HG03354 (cell line): ENCODE measurements around the gene CYP2A7.
"Not testable (repeated sequence)": the region's sequence is repeated elsewhere in the genome, so short reads cannot be mapped to it uniquely, and the experiment has no call there.

ENCODE experiments used
- ATAC-seq: cut with Tn5 transposase; IDR thresholded peaks from one replicate; pipeline ENCODE4 v1.9.1; 2021; ENCODE audit warnings: mild to moderate bottlenecking; ENCODE audit not compliant: unreplicated experiment, poor library complexity, severe bottlenecking

Gene CYP2A7

GRCh38 chr19:40846722-40847121, 35.3 kb downstream of the CYP2A7 start:
- ATAC-seq: not testable (repeated sequence)

- ATAC-seq: not testable (repeated sequence)
Measured at GRCh38 chr19:40843653-40844052, 38.4 kb downstream of the CYP2A7 start.

GRCh38 chr19:40842997-40843652, 38.9 kb downstream of the CYP2A7 start:
- not testable (repeated sequence) for ATAC-seq

- not testable (repeated sequence) for ATAC-seq
Measured at GRCh38 chr19:40842012-40842411, 40.0 kb downstream of the CYP2A7 start.

GRCh38 chr19:40838477-40838876, 43.6 kb downstream of the CYP2A7 start:
- ATAC-seq: not testable (repeated sequence)

GRCh38 chr19:40836754-40837429, 45.1 kb downstream of the CYP2A7 start:
- no peak for ATAC-seq

- not testable (repeated sequence) for ATAC-seq
Measured at GRCh38 chr19:40833728-40834533, 48.1 kb downstream of the CYP2A7 start.

GRCh38 chr19:40832431-40832790, 49.6 kb downstream of the CYP2A7 start:
- ATAC-seq: not testable (repeated sequence)

- ATAC-seq: no peak
Measured at GRCh38 chr19:40831502-40832430, 50.3 kb downstream of the CYP2A7 start.

- not testable (repeated sequence) for ATAC-seq
Measured at GRCh38 chr19:40830741-40831140, 51.3 kb downstream of the CYP2A7 start.

GRCh38 chr19:40829205-40829604, 52.8 kb downstream of the CYP2A7 start:
- no peak for ATAC-seq

- ATAC-seq: no peak
Measured at GRCh38 chr19:40827386-40828247, 54.4 kb downstream of the CYP2A7 start.

GRCh38 chr19:40826699-40827385, 55.2 kb downstream of the CYP2A7 start:
- not testable (repeated sequence) for ATAC-seq

- ATAC-seq: not testable (repeated sequence)
Measured at GRCh38 chr19:40826312-40826698, 55.7 kb downstream of the CYP2A7 start.

- ATAC-seq: not testable (repeated sequence)
Measured at GRCh38 chr19:40825460-40826095, 56.5 kb downstream of the CYP2A7 start.
